Epithelial cell of esophagus (primary cell): ENCODE results near the gene EWSR1.

Experiments
- DNase-seq: peaks from one replicate; pipeline ENCODE4 v3.0.0; 2010; ENCODE audit warnings: low read depth
- H3K4me3 ChIP-seq: 2 replicates; pipeline ENCODE4 v1.5.1; 2011; ENCODE audit warnings: mild to moderate bottlenecking, low read length, control low read depth
- CTCF ChIP-seq: IDR thresholded peaks from 2 replicates; pipeline ENCODE4 v1.5.1; 2011; ENCODE audit warnings: low read depth, mild to moderate bottlenecking, low read length, control low read depth, inconsistent platforms; ENCODE audit not compliant: insufficient read depth; ENCODE audit errors: missing control alignments

Gene EWSR1

GRCh38 chr22:29325356-29325755 is 57.3 kb downstream of the EWSR1 start:
- no peak for DNase-seq
- no peak for TF ChIP-seq CTCF
- H3K4me3 ChIP-seq: no peak overlapping the region

- no peak overlapping the region for H3K4me3 ChIP-seq
- no peak for TF ChIP-seq CTCF
- DNase-seq: no peak
Measured at GRCh38 chr22:29325785-29326315, 57.8 kb downstream of the EWSR1 start.

- TF ChIP-seq CTCF: no peak
- H3K4me3 ChIP-seq: no peak overlapping the region
Measured at GRCh38 chr22:29326481-29326880, 58.4 kb downstream of the EWSR1 start.

GRCh38 chr22:29327089-29327764 is 59.2 kb downstream of the EWSR1 start:
- DNase-seq: no peak
- no peak for TF ChIP-seq CTCF
- no peak overlapping the region for H3K4me3 ChIP-seq

More at GRCh38 chr22:29326481-29326880, 58.4 kb downstream of the EWSR1 start:
- DNase-seq: no peak

GRCh38 chr22:29328055-29328454 is 60.0 kb downstream of the EWSR1 start:
- DNase-seq: no peak
- TF ChIP-seq CTCF: peak; percentile 7
- no peak overlapping the region for H3K4me3 ChIP-seq

- no peak for TF ChIP-seq CTCF
- no peak for DNase-seq
- H3K4me3 ChIP-seq: no peak overlapping the region
Measured at GRCh38 chr22:29328566-29329500, 60.8 kb downstream of the EWSR1 start.
